Putamen (tissue), 1 donor: ENCODE results near the gene ASGR1.
"Not testable (repeated sequence)": the region's sequence is repeated elsewhere in the genome, so short reads cannot be mapped to it uniquely, and the experiment has no call there.

ENCODE experiments used
- DNase-seq: peaks from one replicate; pipeline ENCODE4 v3.0.0-alpha.2; 2016; ENCODE audit warnings: low spot score

ASGR1 gene

GRCh38 chr17:7159571-7159970 is 19.6 kb downstream of the ASGR1 start:
- not testable (repeated sequence) for DNase-seq

- not testable (repeated sequence) for DNase-seq
These were observed 20.7 kb downstream of the ASGR1 start for GRCh38 chr17:7158424-7158823.

- DNase-seq = no peak
These were observed 22.7 kb downstream of the ASGR1 start for GRCh38 chr17:7156342-7156940.

- no peak for DNase-seq
These were observed 31.4 kb downstream of the ASGR1 start for GRCh38 chr17:7147772-7148171.

- no peak for DNase-seq
These were observed 33.1 kb downstream of the ASGR1 start for GRCh38 chr17:7146115-7146514.

- DNase-seq = no peak
These were observed 35.0 kb downstream of the ASGR1 start for GRCh38 chr17:7144213-7144612.

GRCh38 chr17:7141824-7142223 is 37.3 kb downstream of the ASGR1 start:
- DNase-seq = no peak

GRCh38 chr17:7139400-7139799 is 39.8 kb downstream of the ASGR1 start:
- DNase-seq = no peak

- no peak for DNase-seq
These were observed 40.3 kb downstream of the ASGR1 start for GRCh38 chr17:7138800-7139381.

- DNase-seq = no peak
These were observed 41.8 kb downstream of the ASGR1 start for GRCh38 chr17:7137171-7137943.

GRCh38 chr17:7136266-7136877 is 42.8 kb downstream of the ASGR1 start:
- peak; percentile 50 for DNase-seq

GRCh38 chr17:7133916-7134315 is 45.3 kb downstream of the ASGR1 start:
- no peak for DNase-seq

- no peak for DNase-seq
These were observed 45.7 kb downstream of the ASGR1 start for GRCh38 chr17:7133424-7133823.

- DNase-seq = no peak
These were observed 46.6 kb downstream of the ASGR1 start for GRCh38 chr17:7132511-7133094.

- DNase-seq = no peak
These were observed 47.8 kb downstream of the ASGR1 start for GRCh38 chr17:7131423-7131791.

- DNase-seq = no peak
These were observed 48.3 kb downstream of the ASGR1 start for GRCh38 chr17:7130621-7131422.

GRCh38 chr17:7129311-7129710 is 49.9 kb downstream of the ASGR1 start:
- no peak for DNase-seq

- no peak for DNase-seq
These were observed 51.0 kb downstream of the ASGR1 start for GRCh38 chr17:7128160-7128559.

GRCh38 chr17:7127501-7127900 is 51.7 kb downstream of the ASGR1 start:
- not testable (repeated sequence) for DNase-seq

- not testable (repeated sequence) for DNase-seq
These were observed 52.8 kb downstream of the ASGR1 start for GRCh38 chr17:7126386-7126785.

GRCh38 chr17:7124923-7125322 is 54.2 kb downstream of the ASGR1 start:
- DNase-seq = no peak

GRCh38 chr17:7123844-7124243 is 55.3 kb downstream of the ASGR1 start:
- DNase-seq = no peak
